ENCODE data around the gene CNST. TPM values are rescaled to one million over a fixed set of nuclear protein-coding genes. Genes with fewer than 3 reads are reported as not detected.

Gene CNST
- total RNA-seq, result 10.6 and 14.3 TPM in 2 replicates

GRCh38 chr1:246566128-246566812 is at the start of gene CNST, which contains the start of gene TFB2M:
CNST (plus strand) TSS chr1:246566456; CDS start chr1:246591563, 25,107 bp downstream.
TFB2M (minus strand) TSS chr1:246566261; CDS start chr1:246566138, 123 bp downstream.

Other genes with a start within 250 kb of the CNST start
- gene SMYD3, start 59.2 kb upstream of the CNST start, total RNA-seq, result 45.6 and 58.2 TPM in 2 replicates
- 6.6 and 11.7 TPM in 2 replicates for gene TFB2M, start 195 bp upstream of the CNST start, total RNA-seq
- gene SCCPDH, start 158.0 kb downstream of the CNST start, total RNA-seq, result 40.8 and 45.2 TPM in 2 replicates